IMR-90 (cell line): ENCODE results near the gene GPR161. TPM values are rescaled to one million over a fixed set of nuclear protein-coding genes. Genes with fewer than 3 reads are reported as not detected.

Source experiments
- ATAC-seq: fragments of 200-7000 bp; cut with Tn5 transposase; 2 replicates; pipeline ENCODE4 v1.9.1; 2020; ENCODE audit warnings: low read depth, mild to moderate bottlenecking, moderate library complexity
- BruUV-seq: library from RNA; stranded (reverse); fragments of 400-500 nt; replicated peaks from 2 replicates; lab custom pipeline; 2021; lab: Mats Ljungman, UMichigan
- CTCF ChIA-PET: fragments of 300-600 bp; formaldehyde crosslinking; extraction: SDS; loops from one replicate; lab custom pipeline; 2021; ENCODE audit warnings: antibody characterized with exemption; lab: Yijun Ruan, JAX
- POLR2A ChIA-PET: fragments of 300-600 bp; sonication (Branson Sonifier 250); formaldehyde crosslinking; loops from one replicate; lab custom pipeline; 2022; ENCODE audit warnings: antibody characterized with exemption; ENCODE audit not compliant: unreplicated experiment; lab: Charles Lee
- DNase-seq: peaks from one replicate; pipeline ENCODE4 v3.0.0; 2013
- H2AFZ ChIP-seq: replicated peaks from 2 replicates; pipeline ENCODE3; 2013; ENCODE audit warnings: low read length, mild to moderate bottlenecking; ENCODE audit not compliant: poor library complexity
- H2AK5ac ChIP-seq: 2 replicates; pipeline ENCODE4 v1.6.1; 2013; ENCODE audit warnings: low read depth, low read length, inconsistent platforms
- H2AK9ac ChIP-seq: replicated peaks from 2 replicates; pipeline ENCODE3; 2013; ENCODE audit warnings: mild to moderate bottlenecking, low read depth, low read length, moderate library complexity; ENCODE audit not compliant: poor library complexity
- H2BK120ac ChIP-seq: 2 replicates; pipeline ENCODE4 v1.6.1; 2013; ENCODE audit warnings: low read depth, low read length, inconsistent platforms
- H2BK15ac ChIP-seq: 3 replicates; pipeline ENCODE4 v1.6.1; 2013; ENCODE audit warnings: low read depth, low read length, inconsistent platforms
- H2BK20ac ChIP-seq: 2 replicates; pipeline ENCODE4 v1.6.1; 2013; ENCODE audit warnings: low read depth, mild to moderate bottlenecking, inconsistent platforms, low read length, moderate library complexity
- H2BK5ac ChIP-seq: 2 replicates; pipeline ENCODE4 v1.6.1; 2013; ENCODE audit warnings: mild to moderate bottlenecking, low read depth, low read length, inconsistent platforms; ENCODE audit not compliant: poor library complexity, severe bottlenecking
- H3K14ac ChIP-seq: replicated peaks from 2 replicates; pipeline ENCODE4 v1.6.1; 2013; ENCODE audit warnings: low read depth, low read length, inconsistent platforms
- H3K18ac ChIP-seq: 2 replicates; pipeline ENCODE4 v1.6.1; 2013; ENCODE audit warnings: low read depth, low read length, control low read depth
- H3K23ac ChIP-seq: 2 replicates; pipeline ENCODE4 v1.6.1; 2013; ENCODE audit warnings: low read depth, low read length, inconsistent platforms
- H3K27ac ChIP-seq: 2 replicates; pipeline ENCODE4 v1.5.1; 2013; ENCODE audit warnings: mild to moderate bottlenecking, control low read depth, low read length; ENCODE audit not compliant: insufficient read depth
- H3K27me3 ChIP-seq: 2 replicates; pipeline ENCODE4 v1.6.1; 2013; ENCODE audit warnings: low read length; ENCODE audit not compliant: control insufficient read depth, insufficient read depth
- H3K36me3 ChIP-seq: 2 replicates; pipeline ENCODE4 v1.6.1; 2013; ENCODE audit warnings: low read length, mixed read lengths; ENCODE audit not compliant: control insufficient read depth, insufficient read depth
- H3K4ac ChIP-seq: 2 replicates; pipeline ENCODE4 v1.6.1; 2013; ENCODE audit warnings: low read depth, low read length, inconsistent platforms
- H3K4me1 ChIP-seq: 2 replicates; pipeline ENCODE4 v1.6.1; 2013; ENCODE audit warnings: low read length, mixed read lengths; ENCODE audit not compliant: control insufficient read depth, insufficient read depth
- H3K4me2 ChIP-seq: 2 replicates; pipeline ENCODE4 v1.6.1; 2013; ENCODE audit warnings: low read depth, mild to moderate bottlenecking, control low read depth, low read length, moderate library complexity
- H3K4me3 ChIP-seq: 2 replicates; pipeline ENCODE4 v1.5.1; 2013; ENCODE audit warnings: low read depth, mild to moderate bottlenecking, control low read depth, low read length, moderate library complexity; ENCODE audit not compliant: insufficient read depth
- H3K56ac ChIP-seq: 2 replicates; pipeline ENCODE4 v1.6.1; 2013; ENCODE audit warnings: low read length, inconsistent platforms; ENCODE audit not compliant: insufficient read depth; ENCODE audit errors: extremely low read depth
- H3K79me1 ChIP-seq, 2 experiments: 2 replicates each; pipeline ENCODE4 v1.6.1; 2013; ENCODE audit warnings: low read length in 2 of 2, inconsistent platforms in 1 of 2, low read depth in 1 of 2
- H3K9ac ChIP-seq: 2 replicates; pipeline ENCODE4 v1.6.1; 2013; ENCODE audit warnings: low read depth, low read length, control low read depth
- H3K9me1 ChIP-seq: 2 replicates; pipeline ENCODE4 v1.6.1; 2013; ENCODE audit warnings: low read length, inconsistent platforms; ENCODE audit not compliant: insufficient read depth
- H3K9me3 ChIP-seq: 2 replicates; pipeline ENCODE4 v1.6.1; 2013; ENCODE audit warnings: low read length; ENCODE audit not compliant: control insufficient read depth, insufficient read depth
- H4K20me1 ChIP-seq: 2 replicates; pipeline ENCODE4 v1.6.1; 2013; ENCODE audit warnings: low read length, inconsistent platforms; ENCODE audit not compliant: insufficient read depth
- H4K5ac ChIP-seq: 2 replicates; pipeline ENCODE4 v1.6.1; 2013; ENCODE audit warnings: mild to moderate bottlenecking, low read depth, low read length, control low read depth
- H4K8ac ChIP-seq, 2 experiments: 2 replicates each; pipeline ENCODE4 v1.6.1; 2013; ENCODE audit warnings: low read depth in 2 of 2, low read length in 2 of 2, control low read depth in 1 of 2, inconsistent platforms in 1 of 2
- H4K91ac ChIP-seq: 2 replicates; pipeline ENCODE4 v1.6.1; 2013; ENCODE audit warnings: low read depth, low read length, inconsistent platforms; ENCODE audit not compliant: insufficient read depth
- BHLHE40 ChIP-seq: fragments of 150-350 bp; IDR thresholded peaks from 2 replicates; pipeline ENCODE4 v1.6.1; 2016; ENCODE audit warnings: mild to moderate bottlenecking, low read depth, low read length
- CEBPB ChIP-seq: IDR thresholded peaks from 2 replicates; pipeline ENCODE4 v1.6.1; 2012; ENCODE audit warnings: low read depth, low read length, improper control_type of control experiment
- ELK1 ChIP-seq: fragments of 150-350 bp; IDR thresholded peaks from 2 replicates; pipeline ENCODE4 v1.6.1; 2016; ENCODE audit warnings: low read depth, mild to moderate bottlenecking, low read length, moderate library complexity, borderline replicate concordance
- MAFK ChIP-seq: IDR thresholded peaks from 2 replicates; pipeline ENCODE4 v1.6.1; 2012; ENCODE audit warnings: low read depth, low read length, improper control_type of control experiment
- RCOR1 ChIP-seq: IDR thresholded peaks from 2 replicates; pipeline ENCODE4 v1.6.1; 2012; ENCODE audit warnings: mild to moderate bottlenecking, low read length, improper control_type of control experiment; ENCODE audit not compliant: insufficient replicate concordance
- SMC3 ChIP-seq: fragments of 150-350 bp; IDR thresholded peaks from 2 replicates; pipeline ENCODE4 v1.6.1; 2016; ENCODE audit warnings: low read depth, mild to moderate bottlenecking, antibody characterized with exemption, low read length, moderate library complexity
- USF2 ChIP-seq: fragments of 150-350 bp; IDR thresholded peaks from 2 replicates; pipeline ENCODE4 v1.6.1; 2017; ENCODE audit warnings: mild to moderate bottlenecking, antibody characterized with exemption, low read length, low read depth
- WGBS, 2 experiments: methylation state at CpG; one replicate each; pipeline versions ENCODE4 v1.1.5 to v1.1.7; 2013; ENCODE audit warnings: missing lambda C conversion rate in 2 of 2; ENCODE audit not compliant: insufficient read length in 1 of 2; ENCODE audit errors: extremely low coverage in 2 of 2; 5-methylcytosine and 5-hydroxymethylcytosine counted together
- dilution Hi-C: fragments of 300-500 bp; cut with HindIII; formaldehyde crosslinking; loops from one replicate; pipeline ENCODE4 v1.14.3; 2018; ENCODE audit warnings: low sequenced_read_pairs; ENCODE audit not compliant: unreplicated experiment
- in situ Hi-C: fragments of 300-500 bp; cut with MboI; formaldehyde crosslinking; loops from 3 replicates; pipeline ENCODE4 v1.14.3; 2019; ENCODE audit warnings: low sequenced_read_pairs, inconsistent platforms, mixed read lengths
- intact Hi-C: fragments of 100-400 bp; cut with micrococcal nuclease; formaldehyde crosslinking; loops from 2 replicates; pipeline ENCODE4 v1.10.0; 2022
- polyA plus RNA-seq, 3 experiments: library from polyadenylated mRNA; depleted of rRNA; stranded (reverse); fragments of >200 nt; gene quantifications; 2 replicates each; pipeline ENCODE4 v1.2.3, GENCODE V29; 2012; ENCODE audit warnings: low replicate concordance in 1 of 3
- total RNA-seq: library from RNA; depleted of rRNA; stranded (reverse); fragments of >200 nt; gene quantifications from 2 replicates; pipeline ENCODE4 v1.2.3, GENCODE V29; 2012

Gene GPR161
- total and polyA plus RNA-seq, 2 of the 4 experiments (the other 2 are of a cell fraction) = 12.5 to 13.3 TPM

DNA sequence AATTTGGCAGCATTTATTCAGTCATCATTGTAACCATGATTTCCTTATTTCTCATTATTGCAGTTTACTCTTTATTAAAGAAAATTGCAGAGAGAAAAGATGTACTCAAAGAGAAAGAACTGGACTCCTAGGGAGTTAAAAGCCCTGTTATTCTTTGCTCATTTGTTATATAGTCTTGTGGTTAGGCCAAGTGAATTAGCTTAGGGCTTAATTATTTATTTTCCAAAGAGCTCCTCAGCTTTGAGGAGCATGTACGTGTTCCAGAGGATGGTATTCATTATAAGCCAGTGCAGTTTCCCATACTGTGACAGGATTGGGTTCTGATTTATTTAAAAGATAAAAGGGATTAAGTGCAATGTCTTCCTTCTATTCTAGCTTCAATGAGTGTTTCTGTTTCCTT, 86.4 kb downstream of the GPR161 start:
- Histone ChIP-seq H3K14ac (no peak overlapping the region), H2BK120ac (no peak overlapping the region), H3K4me2 (no peak overlapping the region), H4K5ac (no peak overlapping the region), H2AK5ac (no peak overlapping the region), H4K91ac (no peak overlapping the region), H2AK9ac (no peak overlapping the region), H3K9me1 (no peaks in the 10 kb centered on the region), H2BK15ac (no peak overlapping the region), H3K36me3 (peaks cover 2% of the 10 kb centered on the region), H3K4ac (no peak overlapping the region), H3K23ac (no peak overlapping the region), H2AFZ (no peak overlapping the region), H3K4me1 (peaks cover 3% of the 10 kb centered on the region), H3K79me1 (peaks cover 0 to 21% of the 10 kb centered on the region in 2 experiments; a peak in 3 of 4 replicates), H2BK5ac (no peak overlapping the region), H2BK20ac (no peak overlapping the region), H3K18ac (no peak overlapping the region), H3K27me3 (no peaks in the 10 kb centered on the region), H3K4me3 (no peak overlapping the region), H3K56ac (no peak overlapping the region), H3K9me3 (no peaks in the 10 kb centered on the region), H4K8ac (no peak overlapping the region), H3K27ac (no peak overlapping the region), H3K9ac (no peak overlapping the region), H4K20me1 (no peaks in the 10 kb centered on the region; the same call in 1 of the 2 replicates)
- DNase-seq (no peak), ATAC-seq (no peak)
- dilution Hi-C loops = no loop called here
- CTCF ChIA-PET = interaction anchor here (0.6 kb wide), 1 partner anchor 41 kb away, joined by 3 read pairs; no protein-coding TSS in a partner anchor
- in situ Hi-C loops = no loop called here
- POLR2A ChIA-PET = interaction anchor here (0.6 kb wide), 1 partner anchor 86 kb away, joined by 7 read pairs; no protein-coding TSS in a partner anchor
- BruUV-seq = no TSS peak
- intact Hi-C loops = loop anchor here (10.0 kb wide), 1 partner anchor 46 kb away; no protein-coding TSS in a partner anchor
- TF ChIP-seq SMC3 (no peak), MAFK (no peak), ELK1 (no peak), USF2 (no peak), RCOR1 (no peak), CEBPB (no peak), BHLHE40 (no peak)
- no CpG with 5 or more reads among the region's 1 CpG for WGBS, 2 experiments
